ENCODE results near the gene ELL.

GRCh38 chr19:18503971-18504885 is 17.6 kb downstream of the ELL start:
- TF ChIP-seq, protein P1, sequence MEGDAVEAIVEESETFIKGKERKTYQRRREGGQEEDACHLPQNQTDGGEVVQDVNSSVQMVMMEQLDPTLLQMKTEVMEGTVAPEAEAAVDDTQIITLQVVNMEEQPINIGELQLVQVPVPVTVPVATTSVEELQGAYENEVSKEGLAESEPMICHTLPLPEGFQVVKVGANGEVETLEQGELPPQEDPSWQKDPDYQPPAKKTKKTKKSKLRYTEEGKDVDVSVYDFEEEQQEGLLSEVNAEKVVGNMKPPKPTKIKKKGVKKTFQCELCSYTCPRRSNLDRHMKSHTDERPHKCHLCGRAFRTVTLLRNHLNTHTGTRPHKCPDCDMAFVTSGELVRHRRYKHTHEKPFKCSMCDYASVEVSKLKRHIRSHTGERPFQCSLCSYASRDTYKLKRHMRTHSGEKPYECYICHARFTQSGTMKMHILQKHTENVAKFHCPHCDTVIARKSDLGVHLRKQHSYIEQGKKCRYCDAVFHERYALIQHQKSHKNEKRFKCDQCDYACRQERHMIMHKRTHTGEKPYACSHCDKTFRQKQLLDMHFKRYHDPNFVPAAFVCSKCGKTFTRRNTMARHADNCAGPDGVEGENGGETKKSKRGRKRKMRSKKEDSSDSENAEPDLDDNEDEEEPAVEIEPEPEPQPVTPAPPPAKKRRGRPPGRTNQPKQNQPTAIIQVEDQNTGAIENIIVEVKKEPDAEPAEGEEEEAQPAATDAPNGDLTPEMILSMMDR (IDR thresholded peaks at IDR 0.05 in 2 of 3, conservative IDR thresholded peaks at IDR 0.05 in 1 of 3; ENCODE audit: borderline replicate concordance in 1 of 3, insufficient read depth in 1 of 3, low read depth in 2 of 3, low read length in 2 of 3) = no peak
- TF ChIP-seq SP1 (IDR thresholded peaks at IDR 0.05; ENCODE audit: low read depth) (no peak), POLR2AphosphoS5 (IDR thresholded peaks at IDR 0.05; ENCODE audit: low read depth, low read length) (no peak), EZH2phosphoT487 (IDR thresholded peaks at IDR 0.05; ENCODE audit: borderline replicate concordance) (no peak), EZH2 (IDR thresholded peaks at IDR 0.05) (no peak), SIN3A (IDR thresholded peaks at IDR 0.05; ENCODE audit: low read depth) (no peak), ZNF274 (IDR thresholded peaks at IDR 0.05; ENCODE audit: low read depth, low read length) (no peak), RAD21 (IDR thresholded peaks at IDR 0.05; ENCODE audit: low read depth) (no peak), CBX3 (IDR thresholded peaks at IDR 0.05; ENCODE audit: low read depth) (no peak), POLR2A (IDR thresholded peaks at IDR 0.05; ENCODE audit: borderline replicate concordance, extremely low read depth, insufficient read depth, insufficient read length) (no peak), SRF (IDR thresholded peaks at IDR 0.05; ENCODE audit: low read depth) (no peak)
- TF ChIP-seq, protein P2, sequence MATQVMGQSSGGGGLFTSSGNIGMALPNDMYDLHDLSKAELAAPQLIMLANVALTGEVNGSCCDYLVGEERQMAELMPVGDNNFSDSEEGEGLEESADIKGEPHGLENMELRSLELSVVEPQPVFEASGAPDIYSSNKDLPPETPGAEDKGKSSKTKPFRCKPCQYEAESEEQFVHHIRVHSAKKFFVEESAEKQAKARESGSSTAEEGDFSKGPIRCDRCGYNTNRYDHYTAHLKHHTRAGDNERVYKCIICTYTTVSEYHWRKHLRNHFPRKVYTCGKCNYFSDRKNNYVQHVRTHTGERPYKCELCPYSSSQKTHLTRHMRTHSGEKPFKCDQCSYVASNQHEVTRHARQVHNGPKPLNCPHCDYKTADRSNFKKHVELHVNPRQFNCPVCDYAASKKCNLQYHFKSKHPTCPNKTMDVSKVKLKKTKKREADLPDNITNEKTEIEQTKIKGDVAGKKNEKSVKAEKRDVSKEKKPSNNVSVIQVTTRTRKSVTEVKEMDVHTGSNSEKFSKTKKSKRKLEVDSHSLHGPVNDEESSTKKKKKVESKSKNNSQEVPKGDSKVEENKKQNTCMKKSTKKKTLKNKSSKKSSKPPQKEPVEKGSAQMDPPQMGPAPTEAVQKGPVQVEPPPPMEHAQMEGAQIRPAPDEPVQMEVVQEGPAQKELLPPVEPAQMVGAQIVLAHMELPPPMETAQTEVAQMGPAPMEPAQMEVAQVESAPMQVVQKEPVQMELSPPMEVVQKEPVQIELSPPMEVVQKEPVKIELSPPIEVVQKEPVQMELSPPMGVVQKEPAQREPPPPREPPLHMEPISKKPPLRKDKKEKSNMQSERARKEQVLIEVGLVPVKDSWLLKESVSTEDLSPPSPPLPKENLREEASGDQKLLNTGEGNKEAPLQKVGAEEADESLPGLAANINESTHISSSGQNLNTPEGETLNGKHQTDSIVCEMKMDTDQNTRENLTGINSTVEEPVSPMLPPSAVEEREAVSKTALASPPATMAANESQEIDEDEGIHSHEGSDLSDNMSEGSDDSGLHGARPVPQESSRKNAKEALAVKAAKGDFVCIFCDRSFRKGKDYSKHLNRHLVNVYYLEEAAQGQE (IDR thresholded peaks at IDR 0.05; ENCODE audit: low read depth) = no peak
- TF ChIP-seq, protein P3, sequence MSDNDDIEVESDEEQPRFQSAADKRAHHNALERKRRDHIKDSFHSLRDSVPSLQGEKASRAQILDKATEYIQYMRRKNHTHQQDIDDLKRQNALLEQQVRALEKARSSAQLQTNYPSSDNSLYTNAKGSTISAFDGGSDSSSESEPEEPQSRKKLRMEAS (IDR thresholded peaks at IDR 0.05) = no peak
